NOMO-1 treated with DMSO at 0.1 percent for 48 hours (cell line): Measurements from ENCODE around the gene MED15.
"Not testable (repeated sequence)": the region's sequence is repeated elsewhere in the genome, so short reads cannot be mapped to it uniquely, and the experiment has no call there.

Experiments used
- DNase-seq: peaks from one replicate; lab custom pipeline; 2025; ENCODE audit not compliant: unreplicated experiment; lab: John Stamatoyannopoulos, UW

MED15 gene

DNA sequence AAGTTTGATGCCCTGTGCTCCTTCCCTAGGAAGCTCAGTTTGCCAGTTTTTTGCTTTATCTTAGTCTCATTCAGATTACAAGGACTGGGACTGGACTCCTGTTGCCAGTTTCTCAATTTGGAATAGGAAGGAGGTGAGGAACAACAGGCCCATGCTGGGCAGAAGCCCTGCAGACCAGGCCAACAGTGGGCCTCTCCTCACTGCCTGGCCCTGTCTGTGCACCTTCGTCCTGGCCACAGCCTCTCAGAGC lies 23.7 kb downstream of the MED15 start:
- DNase-seq: no peak

DNA sequence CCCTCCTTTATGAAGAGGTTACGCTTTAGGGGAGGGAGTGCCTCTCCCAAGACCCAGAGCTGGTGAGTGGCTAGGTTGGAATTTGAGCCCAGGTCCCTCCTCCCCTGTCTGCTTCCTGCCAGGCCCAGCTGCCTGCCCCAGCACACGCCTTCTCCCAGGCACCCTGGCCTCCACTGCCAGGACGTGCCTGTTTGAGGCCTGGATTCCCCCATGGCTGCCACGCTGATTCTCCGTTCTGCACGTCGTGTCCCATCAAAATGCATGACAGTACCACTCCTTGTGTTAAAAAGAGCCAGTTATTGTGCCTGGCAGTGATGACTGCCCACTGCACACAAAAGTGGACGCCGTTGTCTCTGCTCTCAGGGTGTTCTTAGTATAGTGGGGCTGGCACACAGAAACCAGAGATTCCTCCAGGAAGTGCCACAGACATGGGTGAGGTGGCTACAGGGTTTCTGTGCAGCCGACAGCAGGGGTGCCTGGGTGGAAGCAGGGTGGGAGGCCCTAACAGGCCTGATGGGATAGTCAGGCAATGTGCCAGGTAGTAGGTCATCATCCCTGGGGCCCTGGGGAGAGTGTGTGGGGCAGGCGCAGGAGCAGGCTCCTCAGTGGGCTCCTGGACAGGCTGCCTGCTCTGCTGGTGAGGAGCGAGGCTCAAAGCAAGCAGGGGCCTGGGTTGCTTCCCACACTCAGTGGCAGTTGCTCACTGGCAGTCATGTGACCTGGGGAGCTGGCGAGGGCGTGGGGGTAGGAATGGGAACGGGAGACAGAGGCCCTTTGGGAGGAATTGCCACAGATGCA lies 24.2 kb downstream of the MED15 start:
- DNase-seq: no peak

DNA sequence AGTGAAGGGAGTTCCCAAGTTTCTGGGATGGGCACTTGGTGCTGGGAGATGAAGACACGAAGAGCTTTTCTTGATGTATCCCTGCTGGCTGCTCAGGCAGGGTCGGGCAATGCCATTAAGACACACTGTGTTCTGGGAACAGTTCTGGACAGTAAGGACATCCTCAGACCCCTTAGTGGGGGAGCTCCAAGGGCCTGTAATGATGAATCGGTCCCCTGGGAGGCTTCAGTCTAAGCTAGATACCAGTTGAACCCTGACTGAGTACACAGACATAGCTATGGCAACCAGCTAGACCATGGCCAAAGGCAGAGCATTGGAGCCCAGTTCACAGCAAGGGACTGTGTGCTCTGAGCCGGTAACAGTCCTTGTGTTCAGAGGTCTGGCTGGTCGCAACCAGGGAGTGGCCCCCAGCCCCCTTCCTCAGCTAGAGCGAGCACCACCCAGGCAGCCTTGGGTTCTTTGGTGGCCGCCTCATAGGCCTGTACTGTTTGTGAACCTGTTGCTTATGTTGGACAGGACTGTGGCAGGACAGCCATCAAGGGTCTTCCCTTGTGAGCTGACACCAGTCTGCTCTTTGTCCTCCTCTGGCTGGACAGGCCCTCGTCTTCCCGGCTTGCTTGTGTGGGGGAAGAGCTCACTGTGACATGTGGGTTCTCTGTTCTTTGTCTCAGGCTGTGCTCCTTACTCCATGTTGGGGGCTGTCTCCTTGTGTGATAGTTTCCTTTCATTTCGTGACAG lies 25.0 kb downstream of the MED15 start:
- DNase-seq: no peak

DNA sequence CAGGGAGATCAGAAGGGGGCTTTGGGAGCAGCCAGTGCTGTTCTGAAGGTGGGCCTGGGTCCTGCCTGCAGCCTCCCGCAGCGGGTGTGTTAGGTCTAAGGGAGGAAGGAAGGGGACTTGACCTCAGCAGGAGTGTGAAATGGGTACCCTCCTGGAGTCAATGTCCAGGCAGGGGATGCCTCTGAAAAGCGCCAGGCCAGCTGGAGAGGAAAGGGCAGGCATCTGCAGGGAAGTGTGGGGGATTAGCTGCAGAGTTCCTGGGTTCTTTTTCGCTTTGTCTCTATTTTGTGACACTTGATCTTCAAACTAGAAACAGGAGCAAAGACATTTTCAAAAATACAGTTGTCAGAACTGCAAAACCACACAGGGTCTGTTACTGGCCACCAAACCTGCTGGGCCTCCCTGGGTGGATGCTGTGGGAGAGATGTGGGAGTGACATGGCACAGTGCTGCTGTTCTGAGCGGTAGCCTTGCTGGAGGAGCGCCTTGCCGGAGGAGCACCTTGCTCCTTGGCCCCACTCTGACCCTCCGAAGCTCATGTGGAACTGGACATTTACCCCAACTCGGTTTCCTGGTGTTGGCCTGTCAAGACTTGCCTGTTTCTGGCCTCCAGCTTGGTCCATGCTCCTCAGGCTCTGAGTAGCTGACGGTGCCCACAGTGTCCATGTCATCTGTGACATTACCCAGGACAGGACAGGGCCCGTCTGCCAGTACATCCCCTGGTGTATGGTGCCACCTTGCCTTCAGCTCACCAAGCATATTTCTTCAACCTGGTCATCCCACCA lies 25.9 kb downstream of the MED15 start:
- DNase-seq: no peak

DNA sequence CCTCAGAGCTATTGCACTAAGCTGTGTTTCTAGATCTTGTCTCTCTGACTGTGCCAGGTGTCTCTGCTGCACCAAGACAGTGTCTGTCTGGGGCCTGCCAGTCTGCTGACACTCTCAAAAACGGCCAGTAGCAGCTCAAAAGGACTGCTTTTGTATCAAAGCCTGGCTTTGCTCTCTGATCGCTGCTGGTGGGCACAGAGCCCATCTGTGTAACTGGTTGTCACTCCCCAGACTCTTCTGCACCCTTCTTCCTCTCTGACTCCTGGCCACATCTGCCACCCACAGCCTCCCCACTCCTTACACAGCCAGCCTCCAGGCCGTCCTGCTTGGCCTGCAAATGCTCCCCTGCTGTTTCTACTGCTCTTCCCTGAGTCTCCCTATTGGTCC lies 26.5 kb downstream of the MED15 start:
- DNase-seq: no peak

DNA sequence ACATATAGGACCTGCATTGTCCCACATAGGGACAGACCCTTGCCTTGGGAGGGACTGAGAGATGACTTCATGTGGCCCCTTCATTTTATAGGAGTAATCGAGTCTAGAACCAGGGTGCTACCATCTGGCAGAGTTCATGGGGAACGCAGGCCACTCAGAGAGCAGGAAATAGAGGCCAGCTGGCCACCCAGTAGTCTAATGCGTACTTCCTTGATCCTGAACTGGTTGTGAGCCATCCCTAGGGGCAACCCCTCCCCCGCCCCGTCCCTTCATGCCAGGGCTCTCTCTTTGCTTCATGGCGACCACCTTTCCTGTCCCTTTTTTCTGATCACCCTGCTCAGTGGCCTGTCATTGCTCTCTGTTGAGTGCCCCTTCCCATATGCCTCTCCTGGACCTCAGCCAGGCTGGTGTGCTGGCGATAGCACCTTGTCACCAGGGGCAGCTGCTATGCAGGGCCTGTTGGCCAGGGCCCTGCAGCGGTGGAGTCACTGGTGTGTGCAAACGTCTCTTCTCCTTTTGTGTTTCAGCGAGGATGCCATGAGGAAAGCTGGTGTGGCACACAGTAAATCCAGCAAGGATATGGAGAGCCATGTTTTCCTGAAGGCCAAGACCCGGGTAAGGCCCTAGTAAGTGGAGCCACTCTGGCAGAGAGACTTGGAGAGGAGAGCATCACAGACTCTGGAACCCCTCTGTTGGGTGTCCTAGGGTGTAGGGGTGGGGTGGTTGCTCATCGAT lies 29.3 kb downstream of the MED15 start:
- DNase-seq: no peak

DNA sequence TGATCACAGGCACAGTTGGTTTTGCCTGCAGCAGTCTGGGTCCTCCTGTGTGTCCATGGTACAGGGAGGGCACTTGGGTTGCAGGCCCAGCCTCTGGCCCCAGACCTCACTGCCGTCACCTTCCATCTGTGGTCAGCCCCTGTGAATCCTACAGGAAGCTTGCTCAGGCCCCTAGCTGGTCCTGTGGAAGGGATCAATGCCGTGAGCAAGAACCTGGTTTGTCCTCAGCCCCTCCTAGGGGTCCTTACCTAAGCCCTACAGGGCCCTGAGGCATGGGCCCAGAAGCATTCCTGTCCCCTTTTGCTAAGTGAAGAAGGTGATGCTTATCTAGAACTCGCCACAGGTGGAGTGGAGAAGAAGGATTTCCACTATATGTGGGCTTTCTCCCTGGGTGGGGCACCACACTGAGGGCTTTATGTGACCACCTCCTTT lies 29.9 kb downstream of the MED15 start:
- DNase-seq: no peak

DNA sequence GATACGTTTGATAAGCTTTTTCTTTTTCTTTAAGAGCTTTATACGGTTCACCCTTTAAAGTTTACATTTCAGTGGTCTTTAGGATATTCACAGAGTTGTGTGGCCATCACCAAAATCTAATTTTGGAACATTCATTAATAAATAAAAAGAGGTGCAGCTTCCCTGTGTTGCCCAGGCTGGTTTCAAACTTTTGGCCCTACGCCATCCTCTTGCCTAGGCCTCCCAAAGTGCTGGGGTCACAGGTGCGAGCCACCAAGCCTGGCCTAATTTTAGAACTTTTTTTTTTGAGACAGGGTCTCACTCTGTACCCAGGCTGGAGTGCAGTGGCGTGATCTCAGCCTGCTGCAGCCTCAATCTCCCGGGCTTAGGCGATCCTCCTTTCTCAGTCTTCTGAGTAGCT lies 30.6 kb downstream of the MED15 start:
- no peak for DNase-seq

DNA sequence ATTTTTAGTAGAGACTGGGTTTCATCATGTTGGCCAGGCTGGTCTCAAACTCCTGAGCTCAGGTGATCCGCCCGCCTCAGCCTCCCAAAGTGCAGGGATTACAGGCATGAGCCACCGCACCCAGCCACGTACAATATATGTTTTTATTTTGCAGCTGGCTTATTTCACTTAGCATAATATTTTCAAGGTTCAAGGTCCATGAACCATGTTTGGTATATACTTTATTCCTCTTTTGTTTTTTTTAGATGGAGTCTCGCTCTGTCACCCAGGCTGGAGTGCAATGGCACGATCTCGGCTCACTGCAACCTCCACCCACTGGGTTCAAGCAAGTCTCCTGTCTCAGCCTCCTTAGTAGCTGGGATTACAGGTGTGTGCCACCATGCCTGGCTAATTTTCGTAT lies 31.5 kb downstream of the MED15 start:
- not testable (repeated sequence) for DNase-seq

DNA sequence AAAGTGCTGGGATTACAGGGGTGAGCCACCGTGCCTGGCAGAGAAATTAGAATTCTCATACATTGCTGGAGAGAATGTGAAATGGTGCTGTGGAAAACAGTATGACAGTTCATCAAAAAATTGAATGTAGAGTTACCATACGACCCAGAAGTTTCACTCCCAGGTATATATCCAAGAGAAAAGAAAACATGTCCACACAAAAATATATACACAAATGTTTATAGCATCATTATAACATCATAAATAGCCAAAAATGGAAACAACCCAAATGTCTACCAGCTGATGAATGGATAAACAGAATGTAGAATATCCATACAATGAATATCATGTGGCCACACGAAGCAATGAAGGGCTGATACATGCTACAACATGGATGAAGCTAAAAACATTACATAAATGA lies 34.6 kb downstream of the MED15 start:
- DNase-seq: no peak

DNA sequence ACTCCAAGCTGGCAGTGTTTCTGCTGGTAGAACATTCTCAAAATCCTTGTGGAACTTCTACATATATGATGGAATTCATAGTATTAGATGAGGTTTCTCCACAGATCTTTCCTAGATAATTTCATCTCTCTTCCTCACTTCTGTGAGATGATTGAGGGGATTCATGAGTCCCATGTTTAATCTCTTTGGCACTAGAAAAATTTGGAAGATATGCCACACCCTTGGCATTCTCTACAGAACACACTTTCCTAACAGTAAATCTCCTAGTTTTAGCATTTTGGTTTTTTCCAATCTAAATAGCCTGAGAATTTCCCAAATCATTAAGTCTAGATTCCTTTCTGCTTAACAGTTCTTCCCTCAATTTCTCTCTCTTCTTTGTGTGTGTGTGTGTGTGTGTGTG lies 35.3 kb downstream of the MED15 start:
- DNase-seq: no peak

DNA sequence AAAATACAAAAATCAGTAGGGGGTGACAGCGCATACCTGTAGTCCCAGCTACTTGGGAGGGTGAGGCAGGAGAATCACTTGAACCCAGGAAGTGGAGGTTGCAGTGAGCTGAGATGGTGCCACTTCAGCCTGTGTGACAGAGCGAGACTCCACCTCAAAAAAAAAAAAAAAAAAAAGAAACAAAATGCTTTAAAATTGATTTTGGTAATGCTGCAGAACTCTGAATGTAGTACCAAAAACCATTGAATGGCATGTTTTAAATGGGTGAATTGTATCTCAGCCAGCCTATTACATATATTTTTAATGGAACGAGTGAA lies 37.9 kb downstream of the MED15 start:
- DNase-seq: not testable (repeated sequence)

DNA sequence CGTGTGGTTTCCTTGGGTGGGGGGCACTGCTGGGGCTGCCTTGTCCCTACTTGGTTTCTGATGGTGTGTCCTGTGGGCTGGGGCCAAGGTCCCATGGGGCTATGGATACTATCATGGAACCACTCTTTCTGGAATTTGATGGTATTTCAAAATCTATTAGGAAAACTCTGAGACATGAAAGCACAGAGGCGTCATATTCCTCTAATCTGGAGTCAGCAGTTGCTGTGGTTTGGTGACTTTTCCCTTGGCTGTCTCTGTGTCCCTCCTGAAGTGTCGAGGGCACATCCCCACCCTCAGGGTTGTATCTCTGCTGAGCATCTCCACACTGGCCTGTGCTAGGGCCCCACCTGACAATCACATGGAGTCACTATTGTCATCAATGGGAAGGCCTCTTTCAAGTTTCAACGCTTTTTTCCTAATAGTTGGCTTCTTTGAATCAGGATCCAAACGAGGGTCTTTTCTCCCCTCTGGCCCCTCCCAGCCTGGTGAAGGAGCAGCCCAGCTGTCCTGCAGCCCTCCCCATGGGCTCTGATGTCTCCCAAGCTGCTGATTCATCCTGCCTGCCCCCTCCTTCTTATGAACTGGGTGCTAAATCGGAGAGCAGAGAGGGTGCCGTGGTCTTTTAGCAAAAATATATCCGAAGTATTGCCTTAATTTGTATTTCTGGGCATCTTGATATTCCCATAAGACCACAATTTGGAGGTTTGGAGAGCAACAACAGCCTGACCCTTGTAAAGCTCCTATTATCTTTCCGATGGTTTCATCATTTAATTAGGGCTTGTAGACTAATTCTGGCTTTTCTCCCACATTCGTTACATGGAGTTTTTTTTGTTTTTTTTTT lies 38.5 kb downstream of the MED15 start:
- no peak for DNase-seq

DNA sequence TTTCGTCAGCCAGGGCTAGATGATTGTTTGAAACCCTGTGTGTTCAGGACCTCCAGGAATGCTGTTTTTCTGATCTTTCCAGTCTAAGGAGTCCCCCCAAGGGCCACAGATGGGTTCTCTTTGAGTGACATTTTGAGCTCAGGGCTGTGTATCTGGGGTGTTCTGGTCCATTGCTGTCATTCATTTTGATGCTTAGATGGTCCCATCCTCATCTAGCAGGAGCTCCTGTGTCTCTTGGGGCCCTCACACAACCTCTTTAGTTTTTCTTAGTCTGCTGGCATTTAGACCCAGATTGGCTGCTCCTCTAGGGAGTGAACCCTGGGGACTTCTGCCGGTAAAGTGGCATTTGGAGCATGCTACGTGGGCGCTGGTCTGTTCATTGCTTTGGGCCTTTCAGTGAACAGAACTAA lies 39.1 kb downstream of the MED15 start:
- no peak for DNase-seq

DNA sequence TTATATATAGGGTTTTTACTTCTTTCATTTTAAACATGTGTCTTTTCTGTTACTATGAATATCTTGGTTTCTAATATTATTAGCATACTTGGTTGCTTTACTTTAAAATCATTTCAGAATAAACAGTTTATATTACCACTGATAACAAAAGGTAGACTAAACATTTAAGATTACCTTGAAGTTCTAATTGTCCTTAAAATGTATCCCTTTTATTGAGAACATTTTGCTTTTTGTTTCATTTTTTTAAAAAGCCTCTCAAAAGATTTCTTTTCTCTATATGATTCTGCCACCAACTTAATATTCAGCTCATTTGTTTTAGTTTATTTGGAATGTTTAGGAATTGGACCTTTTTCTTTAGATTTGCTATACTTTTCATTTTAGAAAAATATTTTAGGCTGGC lies 39.6 kb downstream of the MED15 start:
- no peak for DNase-seq

DNA sequence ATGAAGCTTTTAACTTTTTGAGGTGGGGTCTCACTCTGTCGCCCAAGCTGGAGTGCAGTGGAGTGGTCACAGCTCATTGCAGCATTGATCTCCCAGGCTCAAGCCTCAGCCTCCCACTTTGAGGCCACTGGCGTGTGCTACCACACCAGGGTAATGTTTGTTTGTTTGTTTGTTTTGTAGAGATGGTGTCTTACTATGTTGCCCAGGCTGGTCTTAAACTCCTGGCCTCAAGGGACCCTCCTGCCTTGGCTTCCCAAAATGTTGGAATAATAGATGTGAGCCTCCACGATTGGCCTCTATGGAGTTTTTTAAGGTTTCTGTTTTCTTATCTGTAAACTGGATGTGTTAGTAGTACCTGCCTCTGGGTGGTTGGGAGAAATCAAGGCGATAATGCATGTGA lies 41.4 kb downstream of the MED15 start:
- DNase-seq: no peak

DNA sequence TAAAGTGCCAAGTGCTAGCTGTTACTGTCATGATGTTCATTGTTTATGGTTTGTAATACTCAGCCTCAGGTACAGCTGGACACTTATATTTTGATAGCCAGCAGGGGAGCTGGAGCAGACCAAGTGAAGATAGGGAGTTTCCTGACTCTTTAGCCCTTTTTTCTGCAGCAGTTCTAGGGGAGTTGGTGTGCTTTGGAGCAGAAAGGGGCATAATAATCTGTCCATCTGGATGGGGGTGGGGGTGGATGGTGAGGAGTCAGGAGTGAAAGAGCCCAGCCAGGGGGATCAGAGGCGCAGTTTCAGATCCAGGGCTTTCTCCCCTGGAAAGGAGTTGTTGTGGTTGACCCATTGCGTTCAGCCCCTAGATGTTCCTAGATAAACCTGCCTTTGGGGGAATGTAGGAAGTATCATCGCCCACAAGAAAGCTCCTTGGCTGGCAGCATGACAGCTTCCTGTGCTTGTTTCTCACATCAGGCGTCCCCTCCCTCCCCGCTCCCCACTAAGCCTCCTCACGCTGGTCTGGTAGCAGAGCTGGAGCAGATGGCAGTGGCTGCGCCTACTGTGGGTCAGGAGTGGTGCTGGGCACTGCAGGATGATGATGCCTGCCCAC lies 41.9 kb downstream of the MED15 start:
- DNase-seq: no peak

DNA sequence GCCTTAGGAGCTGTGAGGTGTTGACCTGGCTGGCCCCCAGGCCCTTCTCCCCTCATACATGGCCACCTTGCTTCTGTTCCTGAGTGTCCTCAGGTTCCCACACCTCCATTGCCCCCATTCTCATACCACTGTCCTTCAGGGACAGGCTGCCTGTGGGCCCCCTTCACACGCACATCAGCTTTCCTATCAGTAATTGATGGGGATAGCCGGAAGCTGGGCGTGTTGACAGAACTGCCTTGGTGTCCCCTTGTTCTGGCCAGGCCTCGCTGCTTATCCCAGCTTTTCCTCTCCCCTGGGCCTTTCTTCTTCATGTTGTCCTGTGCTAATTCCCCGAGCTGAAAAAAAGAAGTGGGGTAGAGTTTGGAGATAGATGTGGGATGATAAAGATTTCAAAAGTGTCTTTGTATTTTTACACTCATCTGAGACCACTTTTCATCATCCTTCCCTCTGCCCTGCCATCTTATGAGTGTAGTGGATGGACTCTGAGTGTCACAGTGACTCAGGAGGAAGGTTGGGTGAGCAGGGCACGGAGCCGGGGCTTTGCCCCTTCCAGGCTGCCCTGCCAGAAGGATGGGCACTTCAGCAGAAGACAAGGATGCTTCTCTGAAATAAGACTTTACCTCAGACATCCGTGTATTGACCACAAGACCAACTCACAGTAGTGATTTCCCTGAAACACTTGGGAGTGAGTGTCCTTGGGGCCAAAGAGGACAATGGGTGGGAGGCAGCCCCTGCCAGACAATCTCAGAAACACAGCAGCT lies 42.8 kb downstream of the MED15 start:
- no peak for DNase-seq
